ENCODE results near the gene SLC39A11. TPM values are rescaled to one million over a fixed set of nuclear protein-coding genes. Genes with fewer than 3 reads are reported as not detected.

Gene SLC39A11
- total RNA-seq, 1 experiment from 2014 or later = 56.1 TPM

GRCh38 chr17:72700226-72700625 is 392.3 kb downstream of the SLC39A11 start:
- ATAC-seq (no peak), DNase-seq (ENCODE audit: low read depth, low spot score) (no peak)
- ChIA-PET POLR2A (interaction anchor here (0.9 kb wide), 2 partner anchors 16 kb away, joined by 3 to 8 read pairs; no protein-coding TSS in a partner anchor), CTCF (interaction anchor here (0.5 to 1.4 kb wide), 3 partner anchors 17 to 143 kb away, joined by 3 to 10 read pairs (median 3); no protein-coding TSS in a partner anchor)
- no TSS peak for BruUV-seq (replicated peaks)
- TF ChIP-seq CTCF (IDR thresholded peaks at IDR 0.05) = no peak
- no peak for TF ChIP-seq POLR2AphosphoS5 (IDR thresholded peaks at IDR 0.05; ENCODE audit: low read depth, low read length)
- TF ChIP-seq SIN3A (IDR thresholded peaks at IDR 0.05; ENCODE audit: borderline replicate concordance, insufficient read depth, low read depth, low read length) = no peak
- TF ChIP-seq TCF7L2 (IDR thresholded peaks at IDR 0.05; ENCODE audit: low read depth, low read length) = no peak
- TF ChIP-seq REST (IDR thresholded peaks at IDR 0.05; ENCODE audit: insufficient read depth in 1 of 2, low read depth in 2 of 2, low read length in 1 of 2) = no peak
- no peaks in the 10 kb centered on the region for H3K9me3 ChIP-seq (ENCODE audit: control insufficient read depth, insufficient read depth, low read depth, low read length)
- no peaks in the 10 kb centered on the region for H3K27me3 ChIP-seq (ENCODE audit: control insufficient read depth, insufficient read depth, low read length)
- in situ Hi-C loops (cut with HindIII; ENCODE audit: low pct_unique_long_range_greater_than_20kb, low sequenced_read_pairs) (no loop called here), intact Hi-C loops (cut with micrococcal nuclease; ENCODE audit: unreplicated experiment) (no loop called here)
- peak overlapping the region; percentile 96 for H3K27ac ChIP-seq (ENCODE audit: low read length)
- no peaks in the 10 kb centered on the region for H3K36me3 ChIP-seq (ENCODE audit: control insufficient read depth, insufficient read depth, low read length)
- H3K4me3 ChIP-seq (ENCODE audit: low read depth in 2 of 2, low read length in 2 of 2) = no peak overlapping the region
- peaks cover 62% of the 10 kb centered on the region for H3K4me1 ChIP-seq (ENCODE audit: control insufficient read depth, insufficient read depth, low read length)

- in situ Hi-C loops (cut with HindIII; ENCODE audit: low pct_unique_long_range_greater_than_20kb, low sequenced_read_pairs) (no loop called here), intact Hi-C loops (cut with micrococcal nuclease; ENCODE audit: unreplicated experiment) (no loop called here)
- CTCF ChIA-PET = interaction anchor here (0.5 to 1.4 kb wide), 3 partner anchors 17 to 143 kb away, joined by 3 to 10 read pairs (median 3); no protein-coding TSS in a partner anchor
- Histone ChIP-seq H3K4me3 (ENCODE audit: low read depth in 2 of 2, low read length in 2 of 2) (no peak overlapping the region), H3K9me3 (ENCODE audit: control insufficient read depth, insufficient read depth, low read depth, low read length) (no peaks in the 10 kb centered on the region), H3K27ac (ENCODE audit: low read length) (peak overlapping the region; percentile 96), H3K4me1 (ENCODE audit: control insufficient read depth, insufficient read depth, low read length) (peaks cover 62% of the 10 kb centered on the region), H3K36me3 (ENCODE audit: control insufficient read depth, insufficient read depth, low read length) (no peaks in the 10 kb centered on the region), H3K27me3 (ENCODE audit: control insufficient read depth, insufficient read depth, low read length) (no peaks in the 10 kb centered on the region)
- TF ChIP-seq TCF7L2 (IDR thresholded peaks at IDR 0.05; ENCODE audit: low read depth, low read length) (no peak), SIN3A (IDR thresholded peaks at IDR 0.05; ENCODE audit: borderline replicate concordance, insufficient read depth, low read depth, low read length) (no peak), POLR2AphosphoS5 (IDR thresholded peaks at IDR 0.05; ENCODE audit: low read depth, low read length) (no peak), CTCF (IDR thresholded peaks at IDR 0.05) (no peak), REST (IDR thresholded peaks at IDR 0.05; ENCODE audit: insufficient read depth in 1 of 2, low read depth in 2 of 2, low read length in 1 of 2) (no peak)
- DNase-seq (ENCODE audit: low read depth, low spot score) (no peak), ATAC-seq (peak; percentile 79)
- POLR2A ChIA-PET = interaction anchor here (0.9 kb wide), 2 partner anchors 15 to 17 kb away, joined by 3 to 8 read pairs; no protein-coding TSS in a partner anchor
- no TSS peak for BruUV-seq (replicated peaks)
Observed at GRCh38 chr17:72699545-72699944, 392.9 kb downstream of the SLC39A11 start.

All from Panc1 (cell line).